Mesendoderm (in vitro differentiated cells): ENCODE measurements around the gene NETO2.
A peak's percentile ranks its signal among the peaks of the same experiment; 100 is the strongest.

ENCODE experiments used
- DNase-seq: peaks from one replicate; pipeline ENCODE4 v3.0.0; 2013
- H2AK5ac ChIP-seq: 2 replicates; pipeline ENCODE4 v1.6.1; 2013; ENCODE audit warnings: low read length, inconsistent platforms
- H2BK120ac ChIP-seq: 2 replicates; pipeline ENCODE4 v1.6.1; 2013; ENCODE audit warnings: low read depth, mild to moderate bottlenecking, low read length, moderate library complexity, mixed read lengths
- H2BK15ac ChIP-seq: replicated peaks from 2 replicates; pipeline ENCODE4 v1.6.1; 2013; ENCODE audit warnings: low read depth, mild to moderate bottlenecking, moderate library complexity
- H2BK5ac ChIP-seq: 2 replicates; pipeline ENCODE4 v1.6.1; 2013; ENCODE audit warnings: low read length, inconsistent platforms
- H3K18ac ChIP-seq: 2 replicates; pipeline ENCODE4 v1.6.1; 2013; ENCODE audit warnings: mild to moderate bottlenecking, low read length, mixed read lengths
- H3K23ac ChIP-seq: one replicate; pipeline ENCODE4 v1.6.1; 2013; ENCODE audit warnings: low read length
- H3K27ac ChIP-seq: 2 replicates; pipeline ENCODE4 v1.5.1; 2013; ENCODE audit warnings: low read depth, mild to moderate bottlenecking, inconsistent platforms, low read length, moderate library complexity
- H3K27me3 ChIP-seq: 2 replicates; pipeline ENCODE4 v1.6.1; 2013; ENCODE audit warnings: low read length, control low read depth, mild to moderate bottlenecking, inconsistent platforms; ENCODE audit not compliant: insufficient read depth, poor library complexity
- H3K36me3 ChIP-seq: 2 replicates; pipeline ENCODE4 v1.6.1; 2013; ENCODE audit warnings: low read length, inconsistent platforms; ENCODE audit not compliant: control insufficient read depth, insufficient read depth
- H3K4ac ChIP-seq: one replicate; pipeline ENCODE4 v1.6.1; 2013; ENCODE audit warnings: low read depth, mild to moderate bottlenecking, low read length, moderate library complexity
- H3K4me1 ChIP-seq: 2 replicates; pipeline ENCODE4 v1.6.1; 2013; ENCODE audit warnings: low read depth, low read length, inconsistent platforms; ENCODE audit not compliant: control insufficient read depth
- H3K4me2 ChIP-seq: 2 replicates; pipeline ENCODE4 v1.6.1; 2013; ENCODE audit warnings: low read length
- H3K4me3 ChIP-seq: 2 replicates; pipeline ENCODE4 v1.5.1; 2013; ENCODE audit warnings: mild to moderate bottlenecking, low read length
- H3K56ac ChIP-seq: one replicate; pipeline ENCODE4 v1.6.1; 2013; ENCODE audit warnings: low read length
- H3K79me1 ChIP-seq: 2 replicates; pipeline ENCODE4 v1.6.1; 2013; ENCODE audit warnings: low read length, inconsistent platforms
- H3K79me2 ChIP-seq: 2 replicates; pipeline ENCODE4 v1.6.1; 2013; ENCODE audit warnings: mild to moderate bottlenecking, low read length; ENCODE audit not compliant: control insufficient read depth, insufficient read depth
- H3K9ac ChIP-seq: 2 replicates; pipeline ENCODE4 v1.6.1; 2013; ENCODE audit warnings: low read length, inconsistent platforms
- H4K5ac ChIP-seq: one replicate; pipeline ENCODE4 v1.6.1; 2013; ENCODE audit warnings: low read length
- H4K8ac ChIP-seq: one replicate; pipeline ENCODE4 v1.6.1; 2013; ENCODE audit warnings: low read depth, mild to moderate bottlenecking, control low read depth, low read length, moderate library complexity
- WGBS: extraction: QIAGEN DNeasy Blood & Tissue Kit; methylation state at CpG from one replicate; pipeline ENCODE4 v1.1.7; 2013; ENCODE audit warnings: low lambda C conversion rate, missing lambda C conversion rate; ENCODE audit not compliant: insufficient coverage; ENCODE audit errors: extremely low coverage; 5-methylcytosine and 5-hydroxymethylcytosine counted together

Gene NETO2

DNA sequence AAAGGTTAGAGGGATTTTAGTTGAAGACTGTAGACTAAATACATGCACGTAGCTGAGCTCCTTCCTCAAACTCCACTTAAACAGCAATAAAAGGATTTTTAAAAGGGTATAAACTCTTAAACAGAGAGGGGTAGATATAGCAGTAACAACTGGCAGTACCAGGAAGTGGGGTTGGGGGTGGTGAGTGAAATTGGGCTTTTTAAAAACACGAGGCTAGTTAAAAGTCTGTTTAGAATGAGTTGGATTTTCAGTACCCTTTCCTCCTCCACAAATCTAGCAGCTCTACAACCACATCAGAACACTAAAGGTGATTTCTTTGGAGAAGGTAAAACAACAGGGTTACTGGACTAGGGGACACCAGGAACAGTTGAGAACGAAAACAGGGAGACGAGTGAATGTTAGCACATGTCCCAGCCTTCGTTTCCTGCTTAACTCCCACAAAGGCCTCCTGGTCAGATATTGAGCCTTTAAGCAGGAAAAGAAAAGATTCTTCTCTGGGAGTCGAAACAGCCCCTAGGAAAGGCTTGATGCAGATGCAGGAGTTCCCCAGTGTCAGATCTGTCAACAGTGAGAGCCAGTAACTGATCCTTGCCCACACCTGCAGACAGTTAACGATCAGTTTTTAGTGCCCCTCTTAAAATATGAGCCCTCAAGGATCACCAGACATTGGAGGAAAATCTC, 13.8 kb downstream of the NETO2 start:
- Histone ChIP-seq H3K23ac (no peak overlapping the region), H3K27ac (no peak overlapping the region), H4K8ac (no peak overlapping the region), H3K56ac (peak overlapping the region; percentile 6), H3K27me3 (no peaks in the 10 kb centered on the region), H3K4me1 (no peaks in the 10 kb centered on the region), H3K18ac (peak overlapping the region; percentile 18), H3K4me3 (no peak overlapping the region), H3K4me2 (no peak overlapping the region), H3K36me3 (no peaks in the 10 kb centered on the region), H3K4ac (no peak overlapping the region), H2AK5ac (no peak overlapping the region), H3K79me1 (peaks cover 9% of the 10 kb centered on the region), H2BK5ac (no peak overlapping the region), H2BK15ac (no peak overlapping the region), H3K79me2 (peaks cover 6% of the 10 kb centered on the region), H3K9ac (no peak overlapping the region), H2BK120ac (no peak overlapping the region), H4K5ac (peak overlapping the region; percentile 36)
- peak; percentile 24 for DNase-seq
- WGBS = no CpG with 5 or more reads among the region's 7 CpGs

DNA sequence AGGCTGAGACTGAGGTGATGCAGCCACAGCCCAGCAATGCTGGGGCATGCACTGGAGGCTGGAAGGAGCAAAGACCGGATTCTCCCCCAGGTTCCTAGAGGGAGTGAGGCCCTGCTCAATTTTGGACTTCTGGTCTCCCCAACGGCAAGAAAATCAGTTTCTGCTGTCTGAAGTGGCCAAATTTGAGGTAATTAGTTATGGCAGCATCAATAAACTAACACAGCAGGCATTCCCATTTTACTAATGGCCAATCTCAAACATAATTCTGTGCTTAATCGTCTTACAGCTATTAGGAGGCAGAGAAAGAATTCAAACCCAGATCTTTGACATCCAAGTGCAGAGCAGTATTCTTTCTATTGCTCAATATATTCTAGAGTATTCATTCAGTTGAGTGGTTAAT, 16.2 kb downstream of the NETO2 start:
- no peak overlapping the region for H3K23ac ChIP-seq
- H3K27ac ChIP-seq = no peak overlapping the region
- H3K18ac ChIP-seq = no peak overlapping the region
- DNase-seq = no peak
- no peak overlapping the region for H4K5ac ChIP-seq
- no peak overlapping the region for H3K4me3 ChIP-seq
- H2BK5ac ChIP-seq = no peak overlapping the region
- H2BK120ac ChIP-seq = no peak overlapping the region
- H3K4me2 ChIP-seq = no peak overlapping the region
- H3K4me1 ChIP-seq = no peaks in the 10 kb centered on the region
- no peak overlapping the region for H3K56ac ChIP-seq
- H2BK15ac ChIP-seq = no peak overlapping the region
- H4K8ac ChIP-seq = no peak overlapping the region
- no peaks in the 10 kb centered on the region for H3K27me3 ChIP-seq
- no peak overlapping the region for H2AK5ac ChIP-seq
- no peaks in the 10 kb centered on the region for H3K36me3 ChIP-seq
- H3K79me1 ChIP-seq = peaks cover 2% of the 10 kb centered on the region
- no peaks in the 10 kb centered on the region for H3K79me2 ChIP-seq
- no peak overlapping the region for H3K4ac ChIP-seq
- no CpG with 5 or more reads among the region's 3 CpGs for WGBS
- no peak overlapping the region for H3K9ac ChIP-seq

DNA sequence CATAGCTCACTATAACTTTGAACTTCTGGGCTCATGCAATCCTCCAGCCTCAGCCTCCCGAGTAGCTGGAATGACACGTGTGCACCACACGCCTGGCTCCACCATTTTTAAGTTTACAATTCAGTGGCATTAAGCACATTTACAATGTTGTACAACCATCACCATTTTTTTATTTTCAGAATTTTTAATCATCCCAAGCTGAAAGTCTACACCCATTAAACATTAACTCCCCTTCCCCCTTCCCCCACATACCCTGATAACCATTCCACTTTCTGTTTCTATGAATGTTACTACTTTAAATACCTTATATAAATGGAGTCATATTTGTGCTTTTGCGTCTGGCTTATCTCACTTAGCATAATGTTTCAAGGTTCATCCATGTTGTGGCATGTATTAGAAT, 18.0 kb downstream of the NETO2 start:
- Histone ChIP-seq H3K9ac (no peak overlapping the region), H2BK15ac (no peak overlapping the region), H2AK5ac (no peak overlapping the region), H3K27ac (no peak overlapping the region), H3K4me2 (no peak overlapping the region), H4K5ac (no peak overlapping the region), H2BK5ac (no peak overlapping the region), H3K27me3 (no peaks in the 10 kb centered on the region), H2BK120ac (no peak overlapping the region), H3K4ac (no peak overlapping the region), H3K79me2 (no peaks in the 10 kb centered on the region), H3K36me3 (peaks cover under 1% of the 10 kb centered on the region), H3K79me1 (peaks cover 2% of the 10 kb centered on the region), H3K18ac (no peak overlapping the region), H4K8ac (no peak overlapping the region), H3K23ac (no peak overlapping the region), H3K56ac (no peak overlapping the region), H3K4me3 (no peak overlapping the region), H3K4me1 (no peaks in the 10 kb centered on the region)
- WGBS = no CpG with 5 or more reads among the region's 4 CpGs
- no peak for DNase-seq

DNA sequence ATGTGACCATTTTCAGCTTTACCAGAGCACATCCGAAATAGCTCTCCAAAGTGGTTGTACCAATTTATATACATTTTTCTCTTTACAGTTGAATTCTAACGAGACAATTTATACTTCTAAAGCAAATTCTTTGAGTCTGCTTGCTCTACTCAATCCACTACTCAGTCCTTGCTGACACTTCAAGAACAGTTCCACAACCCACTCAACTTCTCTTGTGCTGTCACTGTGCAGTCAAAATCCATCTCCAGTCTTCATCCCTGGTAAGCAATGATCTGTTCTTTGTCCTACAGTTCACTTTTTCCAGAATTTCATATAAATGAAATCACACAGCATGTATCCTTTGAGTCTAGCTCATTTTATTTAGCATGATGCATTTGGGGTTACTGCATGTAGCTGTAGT, 30.6 kb downstream of the NETO2 start:
- no CpG with 5 or more reads among the region's 2 CpGs for WGBS

DNA sequence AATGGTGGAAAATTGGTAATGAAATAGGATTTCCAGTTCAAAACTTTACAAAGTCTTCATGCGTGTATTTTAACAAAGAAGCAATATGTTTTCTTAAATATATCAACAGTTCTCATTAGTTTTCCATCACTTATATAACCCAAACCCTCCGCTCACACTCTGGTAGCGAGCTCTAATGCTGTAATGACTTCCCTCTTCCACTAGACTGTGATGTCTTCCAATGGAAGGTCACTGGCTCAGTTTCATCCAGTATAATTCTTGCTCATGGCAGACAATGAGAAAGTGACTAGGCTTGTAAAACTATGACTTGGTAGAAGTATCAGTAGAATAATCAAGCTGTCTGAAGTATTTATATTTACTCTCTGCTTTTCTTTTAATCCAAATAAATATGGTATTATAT, 32.8 kb downstream of the NETO2 start:
- H3K27me3 ChIP-seq = no peaks in the 10 kb centered on the region
- no CpG with 5 or more reads among the region's 3 CpGs for WGBS
- H2BK15ac ChIP-seq = no peak overlapping the region
- H3K9ac ChIP-seq = no peak overlapping the region
- no peak overlapping the region for H2BK5ac ChIP-seq
- no peak overlapping the region for H3K23ac ChIP-seq
- H3K27ac ChIP-seq = no peak overlapping the region
- H3K79me2 ChIP-seq = no peaks in the 10 kb centered on the region
- H2AK5ac ChIP-seq = no peak overlapping the region
- peaks cover 1% of the 10 kb centered on the region for H3K36me3 ChIP-seq
- peak; percentile 44 for DNase-seq
- H3K4me3 ChIP-seq = no peak overlapping the region
- H4K8ac ChIP-seq = no peak overlapping the region
- no peak overlapping the region for H4K5ac ChIP-seq
- no peaks in the 10 kb centered on the region for H3K79me1 ChIP-seq
- H3K4me1 ChIP-seq = no peaks in the 10 kb centered on the region
- no peak overlapping the region for H3K56ac ChIP-seq
- H3K18ac ChIP-seq = no peak overlapping the region
- H3K4ac ChIP-seq = no peak overlapping the region
- no peak overlapping the region for H3K4me2 ChIP-seq
- no peak overlapping the region for H2BK120ac ChIP-seq

More for the DNA sequence above, 30.6 kb downstream of the NETO2 start:
- Histone ChIP-seq H3K4me3 (no peak overlapping the region), H3K36me3 (peaks cover 1% of the 10 kb centered on the region), H3K4me1 (no peaks in the 10 kb centered on the region), H3K4ac (no peak overlapping the region), H3K27me3 (no peaks in the 10 kb centered on the region), H2BK5ac (no peak overlapping the region), H3K9ac (no peak overlapping the region), H4K5ac (no peak overlapping the region), H2BK15ac (no peak overlapping the region), H3K79me2 (no peaks in the 10 kb centered on the region), H3K4me2 (no peak overlapping the region), H4K8ac (no peak overlapping the region), H3K56ac (no peak overlapping the region), H2BK120ac (no peak overlapping the region), H3K23ac (no peak overlapping the region), H3K79me1 (no peaks in the 10 kb centered on the region), H2AK5ac (no peak overlapping the region), H3K27ac (no peak overlapping the region), H3K18ac (no peak overlapping the region)
- no peak for DNase-seq

DNA sequence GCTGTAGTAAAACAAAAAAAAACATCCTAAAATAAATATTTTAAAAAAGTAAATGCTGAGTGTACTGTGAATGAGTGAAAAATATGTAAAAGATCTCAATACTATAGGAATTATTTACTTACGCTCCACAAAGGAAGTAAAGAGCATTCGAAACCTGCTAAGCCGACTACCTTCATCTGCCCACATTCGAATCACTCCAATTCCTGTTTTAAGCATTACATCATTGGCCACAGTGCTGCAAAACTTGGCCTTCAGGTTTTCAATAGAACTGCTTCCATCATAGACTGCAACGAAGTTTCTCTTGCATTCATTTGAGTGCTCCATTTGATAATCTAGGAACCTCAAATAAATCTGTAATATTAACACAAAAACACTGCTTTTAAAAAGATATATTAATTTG, 34.4 kb downstream of the NETO2 start:
- H3K4ac ChIP-seq = no peak overlapping the region
- no peak overlapping the region for H4K5ac ChIP-seq
- no peak overlapping the region for H2BK15ac ChIP-seq
- no peak overlapping the region for H3K9ac ChIP-seq
- DNase-seq = no peak
- no peaks in the 10 kb centered on the region for H3K79me2 ChIP-seq
- no peak overlapping the region for H2BK5ac ChIP-seq
- H3K36me3 ChIP-seq = peaks cover 1% of the 10 kb centered on the region
- no peaks in the 10 kb centered on the region for H3K27me3 ChIP-seq
- H3K23ac ChIP-seq = no peak overlapping the region
- H3K4me3 ChIP-seq = no peak overlapping the region
- no peak overlapping the region for H3K4me2 ChIP-seq
- no peak overlapping the region for H3K27ac ChIP-seq
- no peak overlapping the region for H3K18ac ChIP-seq
- no peak overlapping the region for H3K56ac ChIP-seq
- WGBS = no CpG with 5 or more reads among the region's 5 CpGs
- no peaks in the 10 kb centered on the region for H3K79me1 ChIP-seq
- no peak overlapping the region for H4K8ac ChIP-seq
- no peak overlapping the region for H2AK5ac ChIP-seq
- no peaks in the 10 kb centered on the region for H3K4me1 ChIP-seq
- no peak overlapping the region for H2BK120ac ChIP-seq
